IMR-90 (cell line): ENCODE results near the gene ANTXR2. TPM values are rescaled to one million over a fixed set of nuclear protein-coding genes. Genes with fewer than 3 reads are reported as not detected.

Experiments
- ATAC-seq: fragments of 200-7000 bp; cut with Tn5 transposase; 2 replicates; pipeline ENCODE4 v1.9.1; 2020; ENCODE audit warnings: low read depth, mild to moderate bottlenecking, moderate library complexity
- BruUV-seq: library from RNA; stranded (reverse); fragments of 400-500 nt; replicated peaks from 2 replicates; lab custom pipeline; 2021; lab: Mats Ljungman, UMichigan
- CTCF ChIA-PET: fragments of 300-600 bp; formaldehyde crosslinking; extraction: SDS; loops from one replicate; lab custom pipeline; 2021; ENCODE audit warnings: antibody characterized with exemption; lab: Yijun Ruan, JAX
- POLR2A ChIA-PET: fragments of 300-600 bp; sonication (Branson Sonifier 250); formaldehyde crosslinking; loops from one replicate; lab custom pipeline; 2022; ENCODE audit warnings: antibody characterized with exemption; ENCODE audit not compliant: unreplicated experiment; lab: Charles Lee
- DNase-seq: peaks from one replicate; pipeline ENCODE4 v3.0.0; 2013
- H2AFZ ChIP-seq: replicated peaks from 2 replicates; pipeline ENCODE3; 2013; ENCODE audit warnings: low read length, mild to moderate bottlenecking; ENCODE audit not compliant: poor library complexity
- H2AK5ac ChIP-seq: 2 replicates; pipeline ENCODE4 v1.6.1; 2013; ENCODE audit warnings: low read depth, low read length, inconsistent platforms
- H2AK9ac ChIP-seq: replicated peaks from 2 replicates; pipeline ENCODE3; 2013; ENCODE audit warnings: mild to moderate bottlenecking, low read depth, low read length, moderate library complexity; ENCODE audit not compliant: poor library complexity
- H2BK120ac ChIP-seq: 2 replicates; pipeline ENCODE4 v1.6.1; 2013; ENCODE audit warnings: low read depth, low read length, inconsistent platforms
- H2BK15ac ChIP-seq: 3 replicates; pipeline ENCODE4 v1.6.1; 2013; ENCODE audit warnings: low read depth, low read length, inconsistent platforms
- H2BK20ac ChIP-seq: 2 replicates; pipeline ENCODE4 v1.6.1; 2013; ENCODE audit warnings: low read depth, mild to moderate bottlenecking, inconsistent platforms, low read length, moderate library complexity
- H2BK5ac ChIP-seq: 2 replicates; pipeline ENCODE4 v1.6.1; 2013; ENCODE audit warnings: mild to moderate bottlenecking, low read depth, low read length, inconsistent platforms; ENCODE audit not compliant: poor library complexity, severe bottlenecking
- H3K14ac ChIP-seq: replicated peaks from 2 replicates; pipeline ENCODE4 v1.6.1; 2013; ENCODE audit warnings: low read depth, low read length, inconsistent platforms
- H3K18ac ChIP-seq: 2 replicates; pipeline ENCODE4 v1.6.1; 2013; ENCODE audit warnings: low read depth, low read length, control low read depth
- H3K23ac ChIP-seq: 2 replicates; pipeline ENCODE4 v1.6.1; 2013; ENCODE audit warnings: low read depth, low read length, inconsistent platforms
- H3K27ac ChIP-seq: 2 replicates; pipeline ENCODE4 v1.5.1; 2013; ENCODE audit warnings: mild to moderate bottlenecking, control low read depth, low read length; ENCODE audit not compliant: insufficient read depth
- H3K27me3 ChIP-seq: 2 replicates; pipeline ENCODE4 v1.6.1; 2013; ENCODE audit warnings: low read length; ENCODE audit not compliant: control insufficient read depth, insufficient read depth
- H3K36me3 ChIP-seq: 2 replicates; pipeline ENCODE4 v1.6.1; 2013; ENCODE audit warnings: low read length, mixed read lengths; ENCODE audit not compliant: control insufficient read depth, insufficient read depth
- H3K4ac ChIP-seq: 2 replicates; pipeline ENCODE4 v1.6.1; 2013; ENCODE audit warnings: low read depth, low read length, inconsistent platforms
- H3K4me1 ChIP-seq: 2 replicates; pipeline ENCODE4 v1.6.1; 2013; ENCODE audit warnings: low read length, mixed read lengths; ENCODE audit not compliant: control insufficient read depth, insufficient read depth
- H3K4me2 ChIP-seq: 2 replicates; pipeline ENCODE4 v1.6.1; 2013; ENCODE audit warnings: low read depth, mild to moderate bottlenecking, control low read depth, low read length, moderate library complexity
- H3K4me3 ChIP-seq: 2 replicates; pipeline ENCODE4 v1.5.1; 2013; ENCODE audit warnings: low read depth, mild to moderate bottlenecking, control low read depth, low read length, moderate library complexity; ENCODE audit not compliant: insufficient read depth
- H3K56ac ChIP-seq: 2 replicates; pipeline ENCODE4 v1.6.1; 2013; ENCODE audit warnings: low read length, inconsistent platforms; ENCODE audit not compliant: insufficient read depth; ENCODE audit errors: extremely low read depth
- H3K79me1 ChIP-seq, 2 experiments: 2 replicates each; pipeline ENCODE4 v1.6.1; 2013; ENCODE audit warnings: low read length in 2 of 2, inconsistent platforms in 1 of 2, low read depth in 1 of 2
- H3K9ac ChIP-seq: 2 replicates; pipeline ENCODE4 v1.6.1; 2013; ENCODE audit warnings: low read depth, low read length, control low read depth
- H3K9me1 ChIP-seq: 2 replicates; pipeline ENCODE4 v1.6.1; 2013; ENCODE audit warnings: low read length, inconsistent platforms; ENCODE audit not compliant: insufficient read depth
- H3K9me3 ChIP-seq: 2 replicates; pipeline ENCODE4 v1.6.1; 2013; ENCODE audit warnings: low read length; ENCODE audit not compliant: control insufficient read depth, insufficient read depth
- H4K20me1 ChIP-seq: 2 replicates; pipeline ENCODE4 v1.6.1; 2013; ENCODE audit warnings: low read length, inconsistent platforms; ENCODE audit not compliant: insufficient read depth
- H4K5ac ChIP-seq: 2 replicates; pipeline ENCODE4 v1.6.1; 2013; ENCODE audit warnings: mild to moderate bottlenecking, low read depth, low read length, control low read depth
- H4K8ac ChIP-seq, 2 experiments: 2 replicates each; pipeline ENCODE4 v1.6.1; 2013; ENCODE audit warnings: low read depth in 2 of 2, low read length in 2 of 2, control low read depth in 1 of 2, inconsistent platforms in 1 of 2
- H4K91ac ChIP-seq: 2 replicates; pipeline ENCODE4 v1.6.1; 2013; ENCODE audit warnings: low read depth, low read length, inconsistent platforms; ENCODE audit not compliant: insufficient read depth
- CHD1 ChIP-seq: IDR thresholded peaks from 2 replicates; pipeline ENCODE4 v1.6.1; 2012; ENCODE audit warnings: low read depth, low read length, improper control_type of control experiment
- RCOR1 ChIP-seq: IDR thresholded peaks from 2 replicates; pipeline ENCODE4 v1.6.1; 2012; ENCODE audit warnings: mild to moderate bottlenecking, low read length, improper control_type of control experiment; ENCODE audit not compliant: insufficient replicate concordance
- WGBS, 2 experiments: methylation state at CpG; one replicate each; pipeline versions ENCODE4 v1.1.5 to v1.1.7; 2013; ENCODE audit warnings: missing lambda C conversion rate in 2 of 2; ENCODE audit not compliant: insufficient read length in 1 of 2; ENCODE audit errors: extremely low coverage in 2 of 2; 5-methylcytosine and 5-hydroxymethylcytosine counted together
- dilution Hi-C: fragments of 300-500 bp; cut with HindIII; formaldehyde crosslinking; loops from one replicate; pipeline ENCODE4 v1.14.3; 2018; ENCODE audit warnings: low sequenced_read_pairs; ENCODE audit not compliant: unreplicated experiment
- in situ Hi-C: fragments of 300-500 bp; cut with MboI; formaldehyde crosslinking; loops from 3 replicates; pipeline ENCODE4 v1.14.3; 2019; ENCODE audit warnings: low sequenced_read_pairs, inconsistent platforms, mixed read lengths
- intact Hi-C: fragments of 100-400 bp; cut with micrococcal nuclease; formaldehyde crosslinking; loops from 2 replicates; pipeline ENCODE4 v1.10.0; 2022
- polyA plus RNA-seq, 3 experiments: library from polyadenylated mRNA; depleted of rRNA; stranded (reverse); fragments of >200 nt; gene quantifications; 2 replicates each; pipeline ENCODE4 v1.2.3, GENCODE V29; 2012; ENCODE audit warnings: low replicate concordance in 1 of 3
- total RNA-seq: library from RNA; depleted of rRNA; stranded (reverse); fragments of >200 nt; gene quantifications from 2 replicates; pipeline ENCODE4 v1.2.3, GENCODE V29; 2012
- TF ChIP-seq, protein P1 (sequence below): conservative IDR thresholded peaks from 2 replicates; pipeline ENCODE4 v1.5.1; 2012; ENCODE audit warnings: mild to moderate bottlenecking, low read depth, low read length, improper control_type of control experiment

Gene ANTXR2
- total and polyA plus RNA-seq, 2 of the 4 experiments (the other 2 are of a cell fraction): 46.8 to 88.5 TPM

DNA sequence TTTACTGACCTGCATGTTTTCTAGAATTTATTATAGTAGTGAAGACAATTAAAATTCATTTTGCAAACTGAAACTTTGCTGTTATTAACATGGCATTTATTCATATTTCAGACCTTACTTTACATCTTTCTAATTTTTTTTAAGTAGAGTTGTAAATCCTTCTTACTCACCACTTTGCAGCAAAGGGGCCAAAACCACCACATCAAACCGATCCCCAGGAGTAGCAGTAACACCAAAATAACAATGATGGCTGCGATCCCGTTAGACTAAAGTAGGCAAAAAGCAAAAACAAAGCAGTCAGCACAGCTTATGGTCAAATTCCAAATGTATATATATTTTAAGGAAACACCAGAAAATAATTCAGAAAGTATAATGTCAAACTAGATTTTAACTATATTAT lies 64.7 kb downstream of the ANTXR2 start:
- Histone ChIP-seq H3K14ac (no peak overlapping the region), H2BK15ac (no peak overlapping the region), H3K27me3 (no peaks in the 10 kb centered on the region), H3K4me2 (no peak overlapping the region), H2BK120ac (no peak overlapping the region), H2BK20ac (no peak overlapping the region), H3K4me1 (peaks cover 6% of the 10 kb centered on the region), H4K8ac (no peak overlapping the region), H3K27ac (no peak overlapping the region), H2BK5ac (no peak overlapping the region), H4K91ac (no peak overlapping the region), H4K20me1 (no peaks in the 10 kb centered on the region), H2AFZ (no peak overlapping the region), H4K5ac (no peak overlapping the region), H3K4me3 (no peak overlapping the region), H2AK9ac (no peak overlapping the region), H3K23ac (no peak overlapping the region), H3K79me1 (peaks cover 26 to 49% of the 10 kb centered on the region in 2 experiments), H3K9me1 (no peaks in the 10 kb centered on the region; the same call in none of the 2 replicates), H3K9ac (no peak overlapping the region), H3K36me3 (peaks cover 8% of the 10 kb centered on the region), H3K56ac (no peak overlapping the region), H3K4ac (no peak overlapping the region), H2AK5ac (no peak overlapping the region), H3K9me3 (peaks cover 5% of the 10 kb centered on the region), H3K18ac (no peak overlapping the region)
- WGBS, 2 experiments: no CpG with 5 or more reads among the region's 3 CpGs
- ATAC-seq: no peak
- TF ChIP-seq, protein P1, sequence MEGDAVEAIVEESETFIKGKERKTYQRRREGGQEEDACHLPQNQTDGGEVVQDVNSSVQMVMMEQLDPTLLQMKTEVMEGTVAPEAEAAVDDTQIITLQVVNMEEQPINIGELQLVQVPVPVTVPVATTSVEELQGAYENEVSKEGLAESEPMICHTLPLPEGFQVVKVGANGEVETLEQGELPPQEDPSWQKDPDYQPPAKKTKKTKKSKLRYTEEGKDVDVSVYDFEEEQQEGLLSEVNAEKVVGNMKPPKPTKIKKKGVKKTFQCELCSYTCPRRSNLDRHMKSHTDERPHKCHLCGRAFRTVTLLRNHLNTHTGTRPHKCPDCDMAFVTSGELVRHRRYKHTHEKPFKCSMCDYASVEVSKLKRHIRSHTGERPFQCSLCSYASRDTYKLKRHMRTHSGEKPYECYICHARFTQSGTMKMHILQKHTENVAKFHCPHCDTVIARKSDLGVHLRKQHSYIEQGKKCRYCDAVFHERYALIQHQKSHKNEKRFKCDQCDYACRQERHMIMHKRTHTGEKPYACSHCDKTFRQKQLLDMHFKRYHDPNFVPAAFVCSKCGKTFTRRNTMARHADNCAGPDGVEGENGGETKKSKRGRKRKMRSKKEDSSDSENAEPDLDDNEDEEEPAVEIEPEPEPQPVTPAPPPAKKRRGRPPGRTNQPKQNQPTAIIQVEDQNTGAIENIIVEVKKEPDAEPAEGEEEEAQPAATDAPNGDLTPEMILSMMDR: no peak
- TF ChIP-seq CHD1: no peak
- TF ChIP-seq RCOR1: no peak
- CTCF ChIA-PET: no interaction called here
- POLR2A ChIA-PET: no interaction called here
- no TSS peak for BruUV-seq
- in situ Hi-C loops (no loop called here), intact Hi-C loops (no loop called here), dilution Hi-C loops (no loop called here)
- no peak for DNase-seq
